H54 (cell line): Measurements from ENCODE around the gene CAPN2.

Source experiments
- DNase-seq: peaks from one replicate; pipeline ENCODE4 v3.0.0; 2011; ENCODE audit warnings: low spot score, mixed read lengths; ENCODE audit not compliant: insufficient read length
- FAIRE-seq: peaks from 3 replicates; lab custom pipeline; 2011; peaks lifted over from hg19 to GRCh38; lab: Jason Lieb, UNC
- POLR2A ChIP-seq: IDR thresholded peaks from 2 replicates; pipeline ENCODE4 v1.6.1; 2011; ENCODE audit warnings: low read depth, mild to moderate bottlenecking, low read length

The CAPN2 gene

DNA sequence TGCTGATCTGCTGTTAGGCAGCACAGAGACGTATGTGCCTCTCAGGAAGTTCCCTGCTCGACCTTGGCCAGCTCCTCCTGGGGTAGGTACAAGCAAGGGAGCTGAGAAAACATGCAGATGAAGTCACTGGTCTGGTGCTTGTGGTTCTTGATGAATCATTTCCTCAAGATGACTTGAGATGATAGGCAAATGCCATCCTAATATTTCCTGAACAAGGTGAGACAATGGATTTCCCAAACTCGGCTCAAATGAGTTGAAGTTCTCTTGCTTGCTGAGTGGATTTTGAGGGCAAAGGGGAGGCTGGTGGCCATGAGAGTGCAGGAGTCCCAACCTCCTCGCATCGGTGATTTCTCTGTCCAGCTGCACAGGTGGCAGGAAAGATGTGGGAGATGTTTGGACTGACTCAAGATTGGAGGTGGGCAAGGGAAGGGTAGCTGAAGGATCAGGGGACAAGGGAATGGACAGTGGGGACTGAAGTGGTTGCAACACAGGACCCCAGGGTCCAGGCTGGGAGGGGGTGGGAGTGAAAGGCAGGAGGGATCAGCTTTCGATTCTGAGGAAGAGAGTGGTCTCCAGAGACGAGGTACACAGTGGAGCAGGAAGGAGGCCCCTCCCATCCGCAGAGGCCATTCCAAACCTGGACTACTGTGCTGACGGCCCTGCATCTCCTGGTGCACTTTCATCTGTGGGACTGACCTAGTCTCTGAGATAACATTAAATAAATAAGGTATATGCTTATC, 63.9 kb downstream of the CAPN2 start:
- no peak for TF ChIP-seq POLR2A
- FAIRE-seq (peak; percentile 74), DNase-seq (peak; percentile 57)

DNA sequence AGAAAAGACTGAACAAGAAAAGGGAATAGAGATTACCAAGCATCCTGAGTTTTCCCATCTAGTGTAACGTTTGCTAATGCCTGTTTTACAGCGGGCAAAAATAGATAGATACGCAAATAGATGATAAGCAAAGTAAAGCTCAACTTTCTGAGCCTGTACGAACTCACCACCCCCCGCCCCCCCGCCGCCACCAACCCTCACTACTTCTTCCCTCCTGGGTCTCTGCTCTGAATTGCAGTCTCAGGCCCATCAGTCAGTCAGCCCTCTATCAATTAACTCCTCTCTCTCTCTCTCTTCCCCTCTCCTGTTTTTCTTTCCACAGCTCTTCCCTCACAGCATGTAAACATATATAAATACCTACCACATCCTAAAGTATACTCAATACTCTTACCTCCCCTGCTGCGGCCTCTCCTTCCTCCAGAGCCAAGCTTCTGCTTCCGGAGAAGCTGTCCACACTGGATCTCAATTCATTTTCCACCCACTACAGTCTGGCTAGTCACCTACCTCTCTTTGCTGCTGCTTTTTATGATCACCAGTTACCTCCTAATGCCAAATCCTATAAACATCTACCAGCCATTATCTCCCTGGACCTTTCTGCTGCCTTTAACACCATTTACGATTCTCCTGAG, 64.6 kb downstream of the CAPN2 start:
- FAIRE-seq (no peak), DNase-seq (no peak)
- TF ChIP-seq POLR2A = no peak

DNA sequence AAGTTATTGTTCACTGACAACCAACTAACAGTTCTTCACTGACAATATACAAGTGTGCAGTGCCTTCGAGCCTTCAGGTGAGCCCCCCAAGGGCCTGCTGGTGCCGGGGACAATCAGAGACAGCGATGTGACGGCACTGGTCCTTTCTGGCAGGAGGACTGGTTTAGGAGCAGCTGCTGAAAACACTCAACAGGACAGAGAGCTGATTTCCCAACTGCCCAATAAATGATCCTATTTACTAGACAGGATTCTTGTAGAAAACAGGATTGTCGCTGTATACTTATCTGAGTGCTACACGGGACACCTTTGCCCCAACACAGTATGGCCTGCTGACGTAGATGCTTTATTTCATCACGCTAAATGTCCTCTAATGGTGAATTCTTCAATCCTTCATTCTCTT, 68.0 kb downstream of the CAPN2 start:
- DNase-seq = no peak
- no peak for FAIRE-seq
- no peak for TF ChIP-seq POLR2A

DNA sequence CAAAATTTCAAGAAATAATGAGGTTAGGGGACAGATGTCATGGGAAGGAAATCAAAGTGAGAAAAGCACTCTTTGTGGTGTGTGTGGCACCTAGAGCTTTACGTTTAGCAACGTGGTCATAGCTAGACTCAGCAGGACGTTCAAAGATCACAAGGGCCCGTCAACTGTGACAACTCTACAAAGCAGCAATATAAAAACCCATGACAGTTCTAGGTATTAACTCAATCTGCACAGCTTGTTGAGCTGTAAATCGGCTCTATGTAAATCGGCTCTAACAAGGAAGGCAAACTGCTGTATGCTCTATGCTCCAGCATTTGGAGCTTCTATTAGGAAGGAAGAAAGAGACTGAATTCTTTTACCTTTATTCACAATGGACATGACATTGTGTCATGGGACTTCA, 68.6 kb downstream of the CAPN2 start:
- TF ChIP-seq POLR2A = no peak
- no peak for FAIRE-seq
- no peak for DNase-seq

DNA sequence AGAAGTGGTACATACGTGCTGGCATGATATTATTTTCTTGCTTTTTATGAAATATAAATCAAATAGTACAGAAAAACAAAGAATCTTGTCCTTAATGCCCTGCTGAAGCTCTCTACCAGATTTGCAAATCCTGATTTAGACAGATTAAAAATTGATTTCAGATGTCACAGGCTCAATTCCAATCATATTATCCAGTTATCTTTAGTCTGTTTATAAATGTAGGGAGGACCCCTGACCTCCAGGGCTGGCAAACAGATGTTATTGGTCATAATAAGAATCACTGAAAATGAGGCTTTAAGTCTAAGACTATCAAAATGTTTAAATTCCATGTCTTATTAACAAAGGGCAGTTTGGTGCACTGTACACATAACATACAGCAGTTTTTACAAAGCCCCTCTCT, 71.3 kb downstream of the CAPN2 start:
- FAIRE-seq (no peak), DNase-seq (no peak)
- TF ChIP-seq POLR2A = no peak

DNA sequence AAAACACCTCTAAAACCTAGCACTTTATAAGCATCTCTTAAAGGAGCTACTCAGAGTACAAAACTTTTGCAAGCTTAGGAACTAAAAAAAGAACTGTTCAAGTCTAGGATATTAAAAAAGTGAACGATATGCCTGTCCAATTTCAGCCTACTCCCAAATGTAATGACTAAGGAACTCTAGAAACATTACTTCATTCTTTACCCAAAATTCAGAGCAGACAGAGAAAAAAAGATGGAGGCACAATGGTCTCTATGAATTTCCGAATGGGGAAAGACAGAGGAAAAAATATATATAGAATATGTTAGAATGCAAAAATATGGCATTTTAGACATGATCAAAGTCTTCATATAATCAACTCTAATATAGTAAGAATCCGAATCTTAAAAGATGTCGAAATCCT, 72.2 kb downstream of the CAPN2 start:
- FAIRE-seq (no peak), DNase-seq (no peak)
- no peak for TF ChIP-seq POLR2A

DNA sequence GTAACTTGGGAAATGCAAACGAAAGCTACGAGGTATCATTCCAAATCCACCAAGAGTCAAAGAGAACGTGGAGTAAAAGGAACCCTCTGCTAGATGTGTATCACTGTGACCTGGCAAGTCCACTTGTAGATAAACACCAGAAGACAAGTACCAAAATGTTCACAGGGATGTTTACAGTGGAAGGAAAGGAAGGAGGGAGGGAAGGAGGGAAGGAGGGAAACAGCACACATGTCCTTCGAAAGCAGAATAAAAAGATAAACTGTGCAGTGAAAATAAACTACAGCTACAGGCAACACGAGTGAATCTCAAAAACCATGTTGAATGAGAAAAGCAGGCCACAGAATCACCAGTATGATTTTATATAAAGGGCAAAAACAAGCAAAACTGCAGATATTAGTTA, 73.5 kb downstream of the CAPN2 start:
- FAIRE-seq (no peak), DNase-seq (no peak)
- TF ChIP-seq POLR2A = no peak

DNA sequence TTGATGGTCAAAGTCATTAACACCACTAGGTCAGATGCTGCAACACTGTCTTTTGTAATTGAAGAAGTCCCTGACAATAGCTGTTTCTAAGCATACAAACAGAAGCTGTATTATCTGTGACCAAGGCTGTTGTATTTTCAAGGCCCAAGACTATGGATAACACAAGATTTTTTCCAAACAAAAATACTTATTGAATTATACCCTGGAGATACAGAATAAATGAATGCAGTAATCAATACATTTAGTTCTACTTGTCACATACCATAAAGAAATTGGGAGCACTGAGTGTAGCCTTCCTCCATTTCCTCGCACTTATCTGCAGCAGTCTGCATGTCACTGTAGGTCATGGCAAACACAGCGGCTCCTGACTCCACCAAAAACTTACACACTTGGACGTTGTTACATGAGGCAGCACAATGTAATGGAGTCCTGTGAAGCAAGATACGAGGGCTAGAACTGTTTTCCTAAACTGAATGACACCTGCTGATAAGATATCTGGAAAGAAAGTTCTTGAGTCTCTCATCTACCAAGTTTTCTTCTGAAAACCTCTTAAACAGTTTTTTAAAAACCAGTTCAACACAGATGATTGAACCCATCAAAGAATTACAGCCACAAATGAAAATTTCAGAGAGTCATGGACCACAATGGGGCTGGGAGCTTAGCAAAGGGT, 76.5 kb downstream of the CAPN2 start:
- DNase-seq (no peak), FAIRE-seq (no peak)
- TF ChIP-seq POLR2A = no peak

DNA sequence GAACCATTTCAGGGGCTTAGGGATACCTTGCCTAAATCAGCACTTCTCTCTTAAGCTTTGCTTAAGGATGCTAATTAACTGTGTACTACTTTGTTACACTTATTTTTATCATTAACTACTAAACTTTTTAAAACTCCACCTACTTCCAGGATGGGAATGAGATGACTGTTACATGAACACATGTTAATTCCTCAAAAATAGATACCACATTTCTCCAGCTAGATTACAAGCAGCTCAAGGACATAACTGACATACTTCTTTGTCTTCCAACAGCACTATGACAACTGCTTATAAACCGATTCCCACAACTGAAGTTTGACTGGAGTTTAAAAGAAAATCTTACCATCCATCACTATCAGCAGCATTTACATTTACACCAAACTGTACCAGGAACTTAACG, 79.7 kb downstream of the CAPN2 start:
- no peak for TF ChIP-seq POLR2A
- no peak for FAIRE-seq
- DNase-seq = no peak

DNA sequence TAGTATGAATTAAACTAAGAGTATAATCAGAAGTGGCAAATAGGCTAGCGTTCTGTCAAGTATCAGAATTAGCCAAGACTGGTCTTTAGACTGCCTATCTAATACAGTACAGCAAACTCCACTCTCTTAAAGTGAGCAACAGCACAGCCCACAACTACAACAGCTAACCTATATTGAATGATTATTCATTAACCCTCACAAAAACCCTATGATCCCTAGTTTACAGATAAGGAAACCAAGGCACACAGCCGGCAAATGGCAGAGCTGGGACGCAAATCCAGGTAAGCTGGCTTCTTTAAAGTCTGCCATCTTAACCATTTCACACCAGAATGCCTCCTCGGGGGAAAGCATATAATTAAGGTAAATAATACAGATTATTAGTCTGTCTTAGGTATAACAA, 81.4 kb downstream of the CAPN2 start:
- DNase-seq = no peak
- no peak for TF ChIP-seq POLR2A
- FAIRE-seq = no peak

DNA sequence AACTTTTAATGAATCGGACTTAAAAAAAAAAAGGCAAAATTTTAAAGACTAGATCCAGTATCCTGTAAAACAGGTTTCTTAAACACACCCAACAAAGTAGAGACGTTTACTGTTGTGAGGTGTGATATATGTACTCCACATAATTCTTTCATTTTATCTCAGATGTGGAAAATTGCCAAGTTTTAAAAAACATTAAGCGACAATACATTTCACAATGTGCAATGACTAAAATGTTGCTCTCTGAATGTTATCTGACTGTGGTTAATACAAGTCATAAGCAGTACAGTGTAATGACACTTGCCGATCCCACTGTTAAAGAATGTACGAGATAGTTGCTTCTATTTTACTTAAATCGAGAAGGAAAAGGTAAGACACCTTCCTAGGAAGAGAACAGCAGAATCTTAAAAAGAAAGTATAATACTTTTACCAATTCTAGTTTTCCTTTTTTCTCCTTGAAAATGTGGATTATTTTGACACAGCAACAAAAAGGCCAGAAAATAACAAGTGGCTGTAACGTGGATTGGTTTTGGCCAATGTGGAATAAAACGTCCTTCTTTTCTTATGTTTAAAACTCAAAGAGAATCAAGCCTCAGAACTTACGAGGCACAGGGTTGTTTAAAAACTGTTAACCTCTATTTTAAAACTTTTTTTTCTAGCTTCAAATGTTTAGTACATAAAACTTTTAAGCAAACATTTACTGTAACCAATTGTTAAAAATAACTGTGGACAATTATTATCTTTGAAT, 82.0 kb downstream of the CAPN2 start:
- FAIRE-seq (no peak), DNase-seq (no peak)
- TF ChIP-seq POLR2A = no peak

DNA sequence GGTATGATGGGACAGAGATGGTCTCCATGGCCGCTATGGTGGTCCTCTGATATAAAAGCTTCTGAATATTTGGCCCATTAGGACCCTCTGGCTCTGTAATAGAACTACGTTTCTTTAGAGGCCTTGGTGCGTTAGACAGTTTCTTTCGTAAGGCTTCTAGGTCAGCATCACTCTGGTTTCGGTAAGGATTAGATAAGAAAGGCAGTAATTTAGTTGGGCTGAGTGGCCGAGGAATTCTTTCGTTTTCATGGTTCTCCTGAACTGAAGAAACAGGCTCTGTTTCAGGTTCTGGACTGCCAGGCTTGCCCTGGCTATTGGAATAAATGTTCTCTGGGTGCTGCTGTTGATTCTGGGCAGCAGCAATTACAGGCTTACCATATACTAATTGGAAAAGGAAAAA, 83.9 kb downstream of the CAPN2 start:
- DNase-seq = no peak
- no peak for FAIRE-seq
- no peak for TF ChIP-seq POLR2A

DNA sequence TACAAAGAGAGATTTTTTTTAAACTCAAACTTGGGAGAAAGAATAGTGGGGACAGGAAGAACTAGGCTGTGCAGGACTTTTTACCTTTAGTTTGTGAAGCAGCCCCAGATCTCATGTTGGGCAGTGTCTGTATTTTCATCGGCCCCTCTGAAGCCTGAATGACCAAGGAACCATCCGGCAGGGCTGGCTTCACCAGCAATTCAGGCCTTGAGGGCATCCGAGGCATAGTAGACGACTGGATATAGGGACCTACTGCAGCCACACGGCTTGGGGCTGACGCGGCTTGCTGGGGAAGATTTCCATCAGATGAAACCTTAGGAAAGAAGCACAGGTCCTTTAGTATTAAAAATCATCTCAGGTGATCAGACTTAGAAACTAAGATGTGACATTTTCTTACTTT, 89.7 kb downstream of the CAPN2 start:
- FAIRE-seq = no peak
- DNase-seq = no peak
- no peak for TF ChIP-seq POLR2A

DNA sequence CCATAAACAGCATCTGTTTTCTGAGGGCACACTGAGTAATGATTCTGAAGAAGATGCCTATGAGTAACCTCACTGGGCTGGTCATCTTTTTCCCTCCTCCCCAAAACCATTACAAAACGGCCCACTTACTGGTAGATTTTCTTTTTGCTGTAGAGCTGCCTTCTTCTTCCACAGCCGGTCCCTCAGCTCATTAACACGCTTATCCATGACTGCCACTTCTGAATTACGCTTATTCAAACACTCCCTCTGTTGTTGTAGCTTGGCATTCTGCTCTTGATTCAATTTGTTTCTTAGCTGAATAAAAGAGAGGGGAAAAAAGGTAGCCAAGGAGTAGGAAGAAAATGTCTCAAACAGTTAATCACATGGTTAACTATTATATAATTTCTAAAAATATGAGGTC, 90.3 kb downstream of the CAPN2 start:
- DNase-seq (no peak), FAIRE-seq (no peak)
- TF ChIP-seq POLR2A = no peak
